Bronchial epithelial cell (primary cell): ENCODE data around the gene PTPN21. TPM values are rescaled to one million over a fixed set of nuclear protein-coding genes. Genes with fewer than 3 reads are reported as not detected.

Experiments
- DNase-seq: peaks from one replicate; pipeline ENCODE4 v3.0.0-alpha.2; 2010; ENCODE audit warnings: low read depth
- FAIRE-seq: peaks from 2 replicates; lab custom pipeline; 2011; peaks lifted over from hg19 to GRCh38; lab: Jason Lieb, UNC
- H3K27me3 ChIP-seq: 2 replicates; pipeline ENCODE4 v1.5.1; 2011; ENCODE audit warnings: low read length; ENCODE audit not compliant: control insufficient read depth, insufficient read depth
- H3K36me3 ChIP-seq: 2 replicates; pipeline ENCODE4 v1.5.1; 2011; ENCODE audit warnings: low read length; ENCODE audit not compliant: control insufficient read depth, insufficient read depth
- H3K4me3 ChIP-seq: 2 replicates; pipeline ENCODE4 v1.5.1; 2011; ENCODE audit warnings: mild to moderate bottlenecking, low read depth, low read length, control low read depth
- CTCF ChIP-seq: IDR thresholded peaks from 2 replicates; pipeline ENCODE4 v1.5.1; 2011; ENCODE audit warnings: mild to moderate bottlenecking, moderate library complexity, low read length, control low read depth, inconsistent platforms; ENCODE audit not compliant: insufficient read depth, severe bottlenecking
- total RNA-seq: library from RNA; depleted of rRNA; stranded (reverse); fragments of >200 nt; gene quantifications from 2 replicates; pipeline ENCODE4 v1.2.1, GENCODE V29; 2014

PTPN21 gene
- total RNA-seq, 1 donor from 2014 or later, result 7.6 TPM

GRCh38 chr14:88562831-88563686, 8.3 kb upstream of the PTPN21 start, which contains the start of gene ZC3H14:
Gene ZC3H14 (plus strand): TSS chr14:88563037. CDS start chr14:88563134, 97 bp downstream.
- peak; percentile 68 for DNase-seq
- Histone ChIP-seq H3K27me3 (no peaks in the 10 kb centered on the region), H3K36me3 (no peaks in the 10 kb centered on the region), H3K4me3 (peak within 1 kb of the TSS; percentile 98)
- no peak for FAIRE-seq
- TF ChIP-seq CTCF, result no peak

- no peak for FAIRE-seq
- TF ChIP-seq CTCF, result no peak
- peak overlapping the region; percentile 98 for H3K4me3 ChIP-seq
- no peak for DNase-seq
- H3K27me3 ChIP-seq, result no peaks in the 10 kb centered on the region
- H3K36me3 ChIP-seq, result no peaks in the 10 kb centered on the region
These were observed 7.7 kb upstream of the PTPN21 start for GRCh38 chr14:88562532-88562830.

- DNase-seq (peak; percentile 33), FAIRE-seq (no peak)
- Histone ChIP-seq H3K36me3 (no peaks in the 10 kb centered on the region), H3K27me3 (no peaks in the 10 kb centered on the region), H3K4me3 (no peak overlapping the region)
- TF ChIP-seq CTCF, result peak; percentile 19
These were observed 5.0 kb upstream of the PTPN21 start for GRCh38 chr14:88559852-88560251.

GRCh38 chr14:88556581-88556980, 1.8 kb upstream of the PTPN21 start:
- Histone ChIP-seq H3K36me3 (no peaks in the 10 kb centered on the region), H3K4me3 (no peak overlapping the region), H3K27me3 (no peaks in the 10 kb centered on the region)
- DNase-seq (no peak), FAIRE-seq (no peak)
- no peak for TF ChIP-seq CTCF

- no peak for TF ChIP-seq CTCF
- peak overlapping the region; percentile 43 for H3K4me3 ChIP-seq
- H3K36me3 ChIP-seq, result peaks cover 1% of the 10 kb centered on the region
- DNase-seq (peak; percentile 16), FAIRE-seq (no peak)
- no peaks in the 10 kb centered on the region for H3K27me3 ChIP-seq
These were observed 836 bp downstream of the PTPN21 start for GRCh38 chr14:88553886-88554456.
